ENCODE data around the gene IGSF21. TPM values are rescaled to one million over a fixed set of nuclear protein-coding genes. Genes with fewer than 3 reads are reported as not detected.

Gene IGSF21
- total RNA-seq, 1 experiment from 2014 or later: 30.5 TPM

- TF ChIP-seq, protein P1, sequence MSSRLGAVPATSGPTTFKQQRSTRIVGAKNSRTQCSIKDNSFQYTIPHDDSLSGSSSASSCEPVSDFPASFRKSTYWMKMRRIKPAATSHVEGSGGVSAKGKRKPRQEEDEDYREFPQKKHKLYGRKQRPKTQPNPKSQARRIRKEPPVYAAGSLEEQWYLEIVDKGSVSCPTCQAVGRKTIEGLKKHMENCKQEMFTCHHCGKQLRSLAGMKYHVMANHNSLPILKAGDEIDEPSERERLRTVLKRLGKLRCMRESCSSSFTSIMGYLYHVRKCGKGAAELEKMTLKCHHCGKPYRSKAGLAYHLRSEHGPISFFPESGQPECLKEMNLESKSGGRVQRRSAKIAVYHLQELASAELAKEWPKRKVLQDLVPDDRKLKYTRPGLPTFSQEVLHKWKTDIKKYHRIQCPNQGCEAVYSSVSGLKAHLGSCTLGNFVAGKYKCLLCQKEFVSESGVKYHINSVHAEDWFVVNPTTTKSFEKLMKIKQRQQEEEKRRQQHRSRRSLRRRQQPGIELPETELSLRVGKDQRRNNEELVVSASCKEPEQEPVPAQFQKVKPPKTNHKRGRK (CRISPR knock-in tag; IDR thresholded peaks at IDR 0.05; ENCODE audit: borderline replicate concordance): no peak
- TF ChIP-seq NR2C2 (CRISPR knock-in tag; IDR thresholded peaks at IDR 0.05) (no peak), CREM (CRISPR knock-in tag; IDR thresholded peaks at IDR 0.05) (no peak)
Measured at GRCh38 chr1:18155881-18156385, 48.3 kb downstream of the IGSF21 start (continued).

DNA sequence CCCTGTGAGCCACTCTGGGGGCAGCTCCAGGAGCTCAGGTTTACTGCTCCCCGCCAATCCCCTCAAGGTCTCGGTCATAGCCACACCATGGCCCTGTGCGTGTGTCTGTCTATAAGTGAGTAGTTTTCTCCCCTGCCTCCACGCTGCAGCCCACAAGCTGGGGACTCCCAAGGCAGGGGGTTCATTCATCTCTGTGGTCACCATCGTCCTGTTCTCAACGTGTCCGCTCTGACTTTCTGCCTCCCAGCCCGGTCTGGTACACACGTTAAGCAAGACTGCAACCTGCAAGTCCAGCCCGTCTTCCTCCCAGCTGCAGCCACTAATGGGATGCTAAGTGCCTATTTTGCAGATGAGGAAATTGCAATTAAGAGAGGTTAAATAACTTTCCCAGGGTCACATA lies 49.8 kb downstream of the IGSF21 start:
- TF ChIP-seq OVOL2 (CRISPR knock-in tag; IDR thresholded peaks at IDR 0.05; ENCODE audit: borderline replicate concordance) (no peak), MYBL2 (CRISPR knock-in tag; IDR thresholded peaks at IDR 0.05) (no peak), CTCF (IDR thresholded peaks at IDR 0.05) (no peak), SP1 (CRISPR knock-in tag; conservative IDR thresholded peaks at IDR 0.05) (no peak)
- peaks cover 10% of the 10 kb centered on the region for H3K4me1 Mint-ChIP-seq
- ChIA-PET POLR2A (no interaction called here), CTCF (interaction anchor here (0.7 to 1.2 kb wide), 4 partner anchors 9 to 146 kb away, joined by 3 read pairs; no protein-coding TSS in a partner anchor)
- peak overlapping the region; percentile 27; the same call in 1 of the 2 replicates for H3K27ac Mint-ChIP-seq
- H3K9me3 Mint-ChIP-seq: no peaks in the 10 kb centered on the region
- no peak overlapping the region for H3K4me3 Mint-ChIP-seq
- ATAC-seq (no peak), DNase-seq (ENCODE audit: low spot score) (no peak)
- no peaks in the 10 kb centered on the region; the same call in 1 of the 2 replicates for H3K27me3 Mint-ChIP-seq (ENCODE audit: low read depth)
- H3K36me3 Mint-ChIP-seq: 0 out of 2 replicates have a peak, but pooled peaks cover 2% of the 10 kb centered on the region

DNA sequence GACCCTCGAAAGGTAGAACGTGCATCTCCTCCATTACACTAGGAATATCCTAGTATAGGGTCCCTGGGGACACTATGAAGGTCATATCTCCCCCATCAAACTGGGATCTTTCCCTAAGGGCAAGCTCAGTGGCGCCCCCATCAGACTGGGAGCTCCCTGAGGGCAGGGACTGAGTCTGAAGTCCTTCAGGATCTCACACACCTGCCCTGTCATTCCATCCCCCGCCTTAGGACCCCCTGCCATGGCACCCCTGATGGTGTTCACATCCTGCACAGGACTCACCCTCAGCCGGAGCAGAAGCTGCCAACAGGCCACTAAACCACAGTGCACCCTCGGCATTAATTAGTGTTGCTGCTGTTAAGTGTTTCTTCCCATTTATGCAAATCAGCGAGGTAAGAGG lies 50.4 kb downstream of the IGSF21 start:
- Mint-ChIP-seq H3K9me3 (no peaks in the 10 kb centered on the region), H3K27me3 (ENCODE audit: low read depth) (no peaks in the 10 kb centered on the region; the same call in 1 of the 2 replicates), H3K4me3 (no peak overlapping the region), H3K36me3 (0 out of 2 replicates have a peak, but pooled peaks cover 2% of the 10 kb centered on the region), H3K27ac (no peak overlapping the region), H3K4me1 (peaks cover 10% of the 10 kb centered on the region)
- POLR2A ChIA-PET: no interaction called here
- DNase-seq (ENCODE audit: low spot score) (no peak), ATAC-seq (no peak)
- CTCF ChIA-PET: interaction anchor here (0.7 to 1.2 kb wide), 4 partner anchors 8 to 145 kb away, joined by 3 read pairs; no protein-coding TSS in a partner anchor
- TF ChIP-seq SP1 (CRISPR knock-in tag; conservative IDR thresholded peaks at IDR 0.05): no peak
- peak; percentile 94 for TF ChIP-seq ZNF121 (CRISPR knock-in tag; IDR thresholded peaks at IDR 0.05)

DNA sequence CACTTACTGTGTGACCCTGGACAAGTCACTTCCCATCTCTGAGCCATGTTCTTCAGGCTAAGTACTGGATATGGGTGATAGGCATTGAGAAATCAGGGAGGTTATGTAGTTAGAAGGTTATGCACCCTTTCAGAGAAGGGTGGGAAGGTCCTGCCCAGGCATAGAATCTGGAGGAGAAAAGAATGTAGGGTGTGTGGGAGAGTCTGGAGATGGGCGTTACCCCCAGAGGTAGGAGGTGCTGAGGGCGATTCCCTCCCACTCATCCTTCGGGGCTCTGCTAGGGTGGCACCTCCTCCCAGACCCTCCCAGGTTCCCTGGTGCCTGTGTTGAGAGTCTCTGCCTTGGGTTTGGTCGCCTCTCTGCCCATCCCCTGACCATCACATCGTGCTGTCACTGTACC lies 51.1 kb downstream of the IGSF21 start:
- DNase-seq (ENCODE audit: low spot score): no peak
- Mint-ChIP-seq H3K4me3 (no peak overlapping the region), H3K36me3 (0 out of 2 replicates have a peak, but pooled peaks cover 2% of the 10 kb centered on the region), H3K4me1 (peaks cover 10% of the 10 kb centered on the region), H3K27ac (no peak overlapping the region), H3K27me3 (ENCODE audit: low read depth) (no peaks in the 10 kb centered on the region; the same call in 1 of the 2 replicates), H3K9me3 (no peaks in the 10 kb centered on the region)
- TF ChIP-seq, protein P2, sequence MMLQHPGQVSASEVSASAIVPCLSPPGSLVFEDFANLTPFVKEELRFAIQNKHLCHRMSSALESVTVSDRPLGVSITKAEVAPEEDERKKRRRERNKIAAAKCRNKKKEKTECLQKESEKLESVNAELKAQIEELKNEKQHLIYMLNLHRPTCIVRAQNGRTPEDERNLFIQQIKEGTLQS (CRISPR knock-in tag; conservative IDR thresholded peaks at IDR 0.05): no peak
- TF ChIP-seq ZNF671 (CRISPR knock-in tag; IDR thresholded peaks at IDR 0.05) (no peak), RORB (CRISPR knock-in tag; IDR thresholded peaks at IDR 0.05) (no peak), ESRRA (CRISPR knock-in tag; IDR thresholded peaks at IDR 0.05; ENCODE audit: borderline replicate concordance) (no peak), NFE2L1 (CRISPR knock-in tag; IDR thresholded peaks at IDR 0.05) (no peak), RELA (CRISPR knock-in tag; IDR thresholded peaks at IDR 0.05; ENCODE audit: borderline replicate concordance) (no peak), OVOL2 (CRISPR knock-in tag; IDR thresholded peaks at IDR 0.05; ENCODE audit: borderline replicate concordance) (no peak), SOX15 (CRISPR knock-in tag; IDR thresholded peaks at IDR 0.05) (no peak), E2F4 (CRISPR knock-in tag; IDR thresholded peaks at IDR 0.05; ENCODE audit: borderline replicate concordance, low read depth) (no peak), GABPB1 (CRISPR knock-in tag; IDR thresholded peaks at IDR 0.05) (no peak), GTF2I (CRISPR knock-in tag; conservative IDR thresholded peaks at IDR 0.05) (no peak)
- ChIA-PET CTCF (no interaction called here), POLR2A (no interaction called here)
- no peak for ATAC-seq

All from WTC11 (cell line).